GM21619 (cell line): ENCODE measurements around the gene DUSP12.
A peak's percentile ranks its signal among the peaks of the same experiment; 100 is the strongest.

Experiments used
- ATAC-seq: cut with Tn5 transposase; IDR thresholded peaks from one replicate; pipeline ENCODE4 v1.9.1; 2021; ENCODE audit not compliant: unreplicated experiment

The DUSP12 gene

GRCh38 chr1:161726473-161727255 lies 22.9 kb upstream of the DUSP12 start:
- peak; percentile 42 for ATAC-seq

GRCh38 chr1:161727256-161727924 lies 22.2 kb upstream of the DUSP12 start:
- ATAC-seq = peak; percentile 8

- no peak for ATAC-seq
These were observed 21.0 kb upstream of the DUSP12 start for GRCh38 chr1:161728376-161729226.

- ATAC-seq = no peak
These were observed 19.5 kb upstream of the DUSP12 start for GRCh38 chr1:161730050-161730564.

- ATAC-seq = no peak
These were observed 18.3 kb upstream of the DUSP12 start for GRCh38 chr1:161731241-161731640.

- ATAC-seq = no peak
These were observed 17.4 kb upstream of the DUSP12 start for GRCh38 chr1:161731981-161732718.

- ATAC-seq = no peak
These were observed 16.1 kb upstream of the DUSP12 start for GRCh38 chr1:161733526-161733925.

- no peak for ATAC-seq
These were observed 13.7 kb upstream of the DUSP12 start for GRCh38 chr1:161735837-161736236.

GRCh38 chr1:161736335-161736969 lies 13.1 kb upstream of the DUSP12 start:
- ATAC-seq = no peak

- ATAC-seq = no peak
These were observed 12.0 kb upstream of the DUSP12 start for GRCh38 chr1:161737625-161738024.

GRCh38 chr1:161738627-161739287 lies 10.8 kb upstream of the DUSP12 start:
- ATAC-seq = peak; percentile 69

GRCh38 chr1:161739865-161740566 lies 9.6 kb upstream of the DUSP12 start:
- ATAC-seq = peak; percentile 22

- no peak for ATAC-seq
These were observed 8.7 kb upstream of the DUSP12 start for GRCh38 chr1:161740921-161741320.

GRCh38 chr1:161743231-161743630 lies 6.4 kb upstream of the DUSP12 start:
- ATAC-seq = no peak

GRCh38 chr1:161747801-161748200 lies 1.8 kb upstream of the DUSP12 start:
- no peak for ATAC-seq

- no peak for ATAC-seq
These were observed 14.0 kb downstream of the DUSP12 start for GRCh38 chr1:161763522-161764098.

- ATAC-seq = peak; percentile 59
These were observed 16.8 kb downstream of the DUSP12 start, which contains the start of gene ATF6 for GRCh38 chr1:161766102-161766981. Gene ATF6, plus strand, starts transcription at chr1:161766320. Its CDS starts 41 bp downstream, at chr1:161766361.

- ATAC-seq = no peak
These were observed 18.9 kb downstream of the DUSP12 start for GRCh38 chr1:161768461-161768860.
